H1 (cell line): ENCODE measurements around the gene GRM8.

Source experiments
- CEBPB ChIP-seq: IDR thresholded peaks from 2 replicates; pipeline ENCODE4 v1.6.1; 2012; ENCODE audit warnings: low read depth, low read length
- CREB1 ChIP-seq: IDR thresholded peaks from 2 replicates; pipeline ENCODE4 v1.6.1; 2012; ENCODE audit warnings: inconsistent platforms
- EZH2 ChIP-seq: fragments of 200-600 bp; sonication (generic); IDR thresholded peaks from 2 replicates; pipeline ENCODE4 v1.7.1; 2012; ENCODE audit warnings: low read depth, mild to moderate bottlenecking, moderate library complexity, low read length, inconsistent platforms; ENCODE audit not compliant: severe bottlenecking
- JUN ChIP-seq: IDR thresholded peaks from 2 replicates; pipeline ENCODE4 v1.6.1; 2011; ENCODE audit warnings: low read depth, mild to moderate bottlenecking, improper control_type of control experiment, low read length
- POLR2AphosphoS5 ChIP-seq: IDR thresholded peaks from 2 replicates; pipeline ENCODE4 v1.6.1; 2011; ENCODE audit warnings: low read depth, low read length
- RXRA ChIP-seq: IDR thresholded peaks from 2 replicates; pipeline ENCODE4 v1.6.1; 2011; ENCODE audit warnings: low read depth, mild to moderate bottlenecking, low read length, moderate library complexity; ENCODE audit not compliant: insufficient read depth
- SIN3A ChIP-seq, 2 experiments: IDR thresholded peaks in 1 of 2; conservative IDR thresholded peaks in 1 of 2; 2 replicates each; pipeline ENCODE4 v1.6.1; 2011 to 2012; ENCODE audit warnings: low read length in 2 of 2, improper control_type of control experiment in 1 of 2, low read depth in 1 of 2, mild to moderate bottlenecking in 1 of 2
- SRF ChIP-seq: IDR thresholded peaks from 2 replicates; pipeline ENCODE4 v1.6.1; 2011; ENCODE audit warnings: mild to moderate bottlenecking, low read depth, low read length, moderate library complexity
- YY1 ChIP-seq: IDR thresholded peaks from 2 replicates; pipeline ENCODE4 v1.6.1; 2011; ENCODE audit warnings: low read depth, mild to moderate bottlenecking, low read length
- TF ChIP-seq, protein P1 (sequence below): IDR thresholded peaks from 2 replicates; pipeline ENCODE4 v1.6.1; 2011; ENCODE audit warnings: low read length, improper control_type of control experiment
- TF ChIP-seq, protein P2 (sequence below), 3 experiments: IDR thresholded peaks; 1 replicate in 2 of 3; 2 replicates in 1 of 3; pipeline versions ENCODE4 v1.5.1 to v1.6.1; 2011; ENCODE audit warnings: low read length in 3 of 3, mild to moderate bottlenecking in 3 of 3, inconsistent platforms in 2 of 3, low read depth in 1 of 3, moderate library complexity in 1 of 3; ENCODE audit not compliant: insufficient read depth in 1 of 3; ENCODE audit errors: control extremely low read depth in 1 of 3

DNA sequence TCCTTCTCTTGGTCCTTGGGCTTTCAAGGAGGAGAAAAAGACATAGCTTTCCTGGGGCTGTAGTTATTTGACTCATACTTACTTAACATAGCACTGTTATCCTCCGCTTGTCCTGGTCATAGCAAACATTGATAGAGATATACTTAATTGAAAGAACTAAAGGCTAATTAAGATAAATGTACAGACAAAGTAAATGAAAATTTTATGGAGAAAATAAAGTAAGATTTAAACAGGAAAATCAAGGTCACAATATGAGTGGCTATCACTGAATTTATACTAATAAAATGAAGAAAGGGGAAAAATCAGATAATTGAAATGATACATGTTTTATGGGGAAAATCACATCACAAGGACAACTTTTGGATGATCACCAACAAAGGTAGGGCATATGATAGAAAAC, 849.7 kb downstream of the GRM8 start:
- TF ChIP-seq YY1 (no peak), RXRA (no peak), CREB1 (no peak), SRF (no peak), JUN (no peak), POLR2AphosphoS5 (no peak), CEBPB (no peak), EZH2 (no peak), SIN3A (conservative IDR thresholded peaks at IDR 0.05 in 1 of 2, IDR thresholded peaks at IDR 0.05 in 1 of 2; ENCODE audit: low read depth in 1 of 2, low read length in 2 of 2) (no peak)
- TF ChIP-seq, protein P1, sequence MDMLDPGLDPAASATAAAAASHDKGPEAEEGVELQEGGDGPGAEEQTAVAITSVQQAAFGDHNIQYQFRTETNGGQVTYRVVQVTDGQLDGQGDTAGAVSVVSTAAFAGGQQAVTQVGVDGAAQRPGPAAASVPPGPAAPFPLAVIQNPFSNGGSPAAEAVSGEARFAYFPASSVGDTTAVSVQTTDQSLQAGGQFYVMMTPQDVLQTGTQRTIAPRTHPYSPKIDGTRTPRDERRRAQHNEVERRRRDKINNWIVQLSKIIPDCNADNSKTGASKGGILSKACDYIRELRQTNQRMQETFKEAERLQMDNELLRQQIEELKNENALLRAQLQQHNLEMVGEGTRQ = no peak
- TF ChIP-seq, protein P2, sequence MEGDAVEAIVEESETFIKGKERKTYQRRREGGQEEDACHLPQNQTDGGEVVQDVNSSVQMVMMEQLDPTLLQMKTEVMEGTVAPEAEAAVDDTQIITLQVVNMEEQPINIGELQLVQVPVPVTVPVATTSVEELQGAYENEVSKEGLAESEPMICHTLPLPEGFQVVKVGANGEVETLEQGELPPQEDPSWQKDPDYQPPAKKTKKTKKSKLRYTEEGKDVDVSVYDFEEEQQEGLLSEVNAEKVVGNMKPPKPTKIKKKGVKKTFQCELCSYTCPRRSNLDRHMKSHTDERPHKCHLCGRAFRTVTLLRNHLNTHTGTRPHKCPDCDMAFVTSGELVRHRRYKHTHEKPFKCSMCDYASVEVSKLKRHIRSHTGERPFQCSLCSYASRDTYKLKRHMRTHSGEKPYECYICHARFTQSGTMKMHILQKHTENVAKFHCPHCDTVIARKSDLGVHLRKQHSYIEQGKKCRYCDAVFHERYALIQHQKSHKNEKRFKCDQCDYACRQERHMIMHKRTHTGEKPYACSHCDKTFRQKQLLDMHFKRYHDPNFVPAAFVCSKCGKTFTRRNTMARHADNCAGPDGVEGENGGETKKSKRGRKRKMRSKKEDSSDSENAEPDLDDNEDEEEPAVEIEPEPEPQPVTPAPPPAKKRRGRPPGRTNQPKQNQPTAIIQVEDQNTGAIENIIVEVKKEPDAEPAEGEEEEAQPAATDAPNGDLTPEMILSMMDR (IDR thresholded peaks at IDR 0.05; ENCODE audit: control extremely low read depth in 1 of 3, insufficient read depth in 1 of 3, low read depth in 1 of 3, low read length in 3 of 3) = no peak
